MM.1S (cell line): ENCODE results near the gene SPECC1.

Experiments used
- DNase-seq: peaks from one replicate; pipeline ENCODE4 v3.0.0-alpha.2; 2015
- H2AFZ ChIP-seq: fragments of 300-600 bp; sonication (generic); 2 replicates; pipeline ENCODE4 v1.6.0; 2016; ENCODE audit warnings: antibody characterized with exemption, low read length
- H3F3A ChIP-seq: fragments of 300-600 bp; sonication (generic); 2 replicates; pipeline ENCODE4 v1.6.1; 2016; ENCODE audit warnings: mild to moderate bottlenecking, antibody characterized with exemption, low read length, moderate library complexity, mixed read lengths; ENCODE audit not compliant: insufficient read depth
- H3K27ac ChIP-seq: fragments of 300-600 bp; sonication (generic); 2 replicates; pipeline ENCODE4 v1.5.1; 2016; ENCODE audit warnings: mild to moderate bottlenecking, low read length
- H3K27me3 ChIP-seq: fragments of 300-600 bp; sonication (generic); replicated peaks from 2 replicates; pipeline ENCODE4 v1.6.0; 2016; ENCODE audit warnings: low read length; ENCODE audit not compliant: insufficient read depth
- H3K36me3 ChIP-seq: fragments of 300-600 bp; sonication (generic); replicated peaks from 2 replicates; pipeline ENCODE4 v1.6.1; 2016; ENCODE audit warnings: mild to moderate bottlenecking, low read length, mixed read lengths; ENCODE audit not compliant: insufficient read depth
- H3K4me1 ChIP-seq: fragments of 300-600 bp; sonication (generic); 2 replicates; pipeline ENCODE4 v1.6.1; 2016; ENCODE audit warnings: low read length, mixed read lengths
- H3K4me2 ChIP-seq: fragments of 300-600 bp; sonication (generic); 2 replicates; pipeline ENCODE4 v1.6.0; 2016; ENCODE audit warnings: low read depth, low read length
- H3K4me3 ChIP-seq: fragments of 300-600 bp; sonication (generic); 2 replicates; pipeline ENCODE4 v1.5.1; 2016; ENCODE audit warnings: low read length, mixed read lengths
- H3K79me2 ChIP-seq: fragments of 300-600 bp; sonication (generic); 2 replicates; pipeline ENCODE4 v1.6.1; 2016; ENCODE audit warnings: mixed run types, low read length, mixed read lengths
- H3K9ac ChIP-seq: fragments of 300-600 bp; sonication (generic); 2 replicates; pipeline ENCODE4 v1.6.1; 2016; ENCODE audit warnings: low read length, mixed read lengths
- H3K9me2 ChIP-seq: fragments of 300-600 bp; sonication (generic); replicated peaks from 2 replicates; pipeline ENCODE4 v1.6.1; 2016; ENCODE audit warnings: mild to moderate bottlenecking, low read length, mixed read lengths; ENCODE audit not compliant: insufficient read depth
- H3K9me3 ChIP-seq: fragments of 300-600 bp; sonication (generic); replicated peaks from 2 replicates; pipeline ENCODE4 v1.6.1; 2016; ENCODE audit warnings: mild to moderate bottlenecking, low read length, mixed read lengths; ENCODE audit not compliant: insufficient read depth
- H4K20me1 ChIP-seq: fragments of 300-600 bp; sonication (generic); 2 replicates; pipeline ENCODE4 v1.6.1; 2016; ENCODE audit warnings: mild to moderate bottlenecking, low read length, moderate library complexity, mixed read lengths; ENCODE audit not compliant: insufficient read depth
- EZH2 ChIP-seq: fragments of 300-600 bp; sonication (generic); optimal IDR thresholded peaks from 2 replicates; pipeline ENCODE3; 2017; ENCODE audit warnings: low read depth, mild to moderate bottlenecking, antibody characterized with exemption, low read length, mixed read lengths
- EZH2phosphoT487 ChIP-seq: fragments of 300-600 bp; sonication (generic); IDR thresholded peaks from 2 replicates; pipeline ENCODE4 v1.6.1; 2018; ENCODE audit warnings: antibody characterized with exemption, low read length
- TF ChIP-seq, protein P1 (sequence below): fragments of 300-600 bp; sonication (generic); IDR thresholded peaks from 2 replicates; pipeline ENCODE4 v1.5.1; 2016; ENCODE audit warnings: antibody characterized with exemption, low read length, mixed read lengths

The SPECC1 gene

DNA sequence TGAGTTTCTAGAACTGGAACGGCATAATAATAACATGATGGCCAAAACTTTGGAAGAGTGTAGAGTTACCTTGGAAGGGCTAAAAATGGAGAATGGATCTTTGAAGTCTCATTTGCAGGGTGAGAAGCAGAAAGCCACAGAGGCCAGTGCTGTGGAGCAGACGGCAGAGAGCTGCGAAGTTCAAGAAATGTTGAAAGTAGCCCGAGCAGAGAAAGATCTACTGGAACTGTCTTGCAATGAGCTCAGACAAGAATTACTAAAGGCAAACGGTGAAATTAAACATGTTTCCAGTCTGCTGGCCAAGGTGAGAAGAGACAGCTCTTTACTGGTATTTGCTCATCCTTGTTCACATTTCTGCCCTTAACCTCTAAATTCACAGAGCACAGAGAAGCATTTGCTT, 196.4 kb downstream of the SPECC1 start:
- Histone ChIP-seq H3K9ac (no peak overlapping the region), H3K36me3 (no peaks in the 10 kb centered on the region; the same call in 1 of the 2 replicates), H3K4me2 (no peak overlapping the region), H3K79me2 (peaks cover 9% of the 10 kb centered on the region; the same call in 1 of the 2 replicates), H3K4me1 (no peaks in the 10 kb centered on the region), H4K20me1 (no peaks in the 10 kb centered on the region), H3F3A (no peaks in the 10 kb centered on the region), H3K27ac (no peak overlapping the region), H3K27me3 (no peaks in the 10 kb centered on the region), H3K9me3 (no peaks in the 10 kb centered on the region), H3K4me3 (no peak overlapping the region), H3K9me2 (no peaks in the 10 kb centered on the region), H2AFZ (no peak overlapping the region)
- TF ChIP-seq EZH2, result no peak
- DNase-seq, result no peak

DNA sequence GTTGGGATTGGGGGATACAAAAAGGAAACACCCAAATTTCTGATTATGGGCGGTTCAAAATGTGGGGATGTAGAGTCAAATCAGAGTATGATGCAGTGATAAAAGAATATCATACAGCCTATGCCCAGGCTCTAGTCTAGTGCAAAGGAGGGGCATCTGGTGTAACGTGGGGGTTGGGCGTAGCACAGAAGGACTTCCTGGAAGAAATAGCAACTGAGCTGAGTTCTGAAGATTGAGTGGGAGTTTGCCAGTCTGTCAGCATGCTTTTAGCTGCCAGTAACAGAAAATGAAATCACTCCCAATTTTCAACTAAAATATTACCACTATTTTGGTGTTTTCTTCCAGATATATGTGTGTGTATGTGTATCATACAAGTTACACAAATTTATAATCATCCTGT, 196.9 kb downstream of the SPECC1 start:
- H3K4me2 ChIP-seq, result no peak overlapping the region
- H3K9me2 ChIP-seq, result no peaks in the 10 kb centered on the region
- peaks cover 5% of the 10 kb centered on the region; the same call in 1 of the 2 replicates for H3K79me2 ChIP-seq
- H3K4me3 ChIP-seq, result no peak overlapping the region
- no peaks in the 10 kb centered on the region; the same call in 1 of the 2 replicates for H3K36me3 ChIP-seq
- H3F3A ChIP-seq, result no peaks in the 10 kb centered on the region
- no peak overlapping the region for H3K27ac ChIP-seq
- no peaks in the 10 kb centered on the region for H3K27me3 ChIP-seq
- H3K9ac ChIP-seq, result no peak overlapping the region
- DNase-seq, result no peak
- TF ChIP-seq EZH2, result no peak
- no peak for TF ChIP-seq EZH2phosphoT487
- TF ChIP-seq, protein P1, sequence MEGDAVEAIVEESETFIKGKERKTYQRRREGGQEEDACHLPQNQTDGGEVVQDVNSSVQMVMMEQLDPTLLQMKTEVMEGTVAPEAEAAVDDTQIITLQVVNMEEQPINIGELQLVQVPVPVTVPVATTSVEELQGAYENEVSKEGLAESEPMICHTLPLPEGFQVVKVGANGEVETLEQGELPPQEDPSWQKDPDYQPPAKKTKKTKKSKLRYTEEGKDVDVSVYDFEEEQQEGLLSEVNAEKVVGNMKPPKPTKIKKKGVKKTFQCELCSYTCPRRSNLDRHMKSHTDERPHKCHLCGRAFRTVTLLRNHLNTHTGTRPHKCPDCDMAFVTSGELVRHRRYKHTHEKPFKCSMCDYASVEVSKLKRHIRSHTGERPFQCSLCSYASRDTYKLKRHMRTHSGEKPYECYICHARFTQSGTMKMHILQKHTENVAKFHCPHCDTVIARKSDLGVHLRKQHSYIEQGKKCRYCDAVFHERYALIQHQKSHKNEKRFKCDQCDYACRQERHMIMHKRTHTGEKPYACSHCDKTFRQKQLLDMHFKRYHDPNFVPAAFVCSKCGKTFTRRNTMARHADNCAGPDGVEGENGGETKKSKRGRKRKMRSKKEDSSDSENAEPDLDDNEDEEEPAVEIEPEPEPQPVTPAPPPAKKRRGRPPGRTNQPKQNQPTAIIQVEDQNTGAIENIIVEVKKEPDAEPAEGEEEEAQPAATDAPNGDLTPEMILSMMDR, result no peak
- H2AFZ ChIP-seq, result no peak overlapping the region
- H3K9me3 ChIP-seq, result no peaks in the 10 kb centered on the region
- H3K4me1 ChIP-seq, result no peaks in the 10 kb centered on the region
- no peaks in the 10 kb centered on the region for H4K20me1 ChIP-seq

DNA sequence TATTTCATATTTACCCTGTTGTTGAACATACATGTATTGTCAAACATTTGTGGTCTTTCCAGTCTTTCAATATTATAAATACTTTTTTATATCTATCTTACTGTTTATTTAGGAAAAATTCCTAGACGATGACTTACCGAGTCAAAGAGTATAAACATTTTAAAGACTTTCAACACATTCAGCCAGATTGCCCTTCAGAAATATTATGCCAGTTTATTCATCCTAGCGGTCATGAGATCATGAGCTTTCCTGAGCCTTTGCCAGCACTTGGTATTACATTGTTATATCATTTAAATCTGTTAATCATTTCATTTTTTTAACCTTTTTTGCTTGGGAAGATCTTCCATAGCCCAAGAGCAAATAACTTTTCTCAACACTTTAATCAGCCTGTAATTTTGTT, 197.4 kb downstream of the SPECC1 start:
- H2AFZ ChIP-seq, result no peak overlapping the region
- H3K9me3 ChIP-seq, result no peaks in the 10 kb centered on the region
- DNase-seq, result no peak
- no peaks in the 10 kb centered on the region for H3K4me1 ChIP-seq
- no peak overlapping the region for H3K4me2 ChIP-seq
- H3K4me3 ChIP-seq, result no peak overlapping the region
- H4K20me1 ChIP-seq, result no peaks in the 10 kb centered on the region
- TF ChIP-seq, protein P1, result no peak
- TF ChIP-seq EZH2, result no peak
- no peak for TF ChIP-seq EZH2phosphoT487
- no peaks in the 10 kb centered on the region for H3F3A ChIP-seq
- no peak overlapping the region for H3K27ac ChIP-seq
- H3K79me2 ChIP-seq, result peaks cover under 1% of the 10 kb centered on the region; the same call in 1 of the 2 replicates
- H3K27me3 ChIP-seq, result no peaks in the 10 kb centered on the region
- no peak overlapping the region for H3K9ac ChIP-seq
- H3K36me3 ChIP-seq, result no peaks in the 10 kb centered on the region; the same call in 1 of the 2 replicates
- H3K9me2 ChIP-seq, result no peaks in the 10 kb centered on the region

DNA sequence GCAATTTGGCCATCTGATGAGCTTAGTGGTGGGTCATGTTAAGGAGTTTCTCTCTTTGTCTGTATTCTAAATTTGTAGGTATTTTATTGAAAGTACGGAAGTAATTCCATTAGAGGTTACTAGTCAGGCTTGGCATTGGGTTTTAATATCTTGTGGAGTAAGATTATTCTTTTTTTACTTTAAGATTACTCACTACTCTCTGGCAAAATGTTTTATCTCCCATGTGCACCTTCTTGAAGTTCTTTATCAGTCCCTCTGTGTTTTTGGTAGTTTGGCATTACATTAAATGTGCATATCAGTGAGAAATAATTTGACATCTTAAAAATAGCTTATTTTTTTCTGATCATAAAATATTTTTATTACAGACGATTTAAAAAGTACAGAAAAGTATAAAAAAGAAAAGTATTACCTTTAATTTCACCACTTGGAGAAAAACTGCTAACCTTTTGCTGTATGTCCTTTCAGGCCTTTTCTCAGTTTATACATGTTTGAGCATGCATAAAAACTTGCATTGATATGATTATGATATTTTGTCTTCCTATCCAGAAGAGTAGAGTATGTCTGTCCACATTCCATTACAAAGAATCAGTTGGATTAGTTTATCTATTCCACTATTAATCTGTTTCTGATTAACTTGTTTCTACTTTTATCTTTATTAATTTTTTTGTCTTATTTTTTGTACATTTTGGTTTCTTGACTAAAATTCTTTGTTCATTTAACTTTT, 198.3 kb downstream of the SPECC1 start:
- H3K27ac ChIP-seq, result no peak overlapping the region
- no peaks in the 10 kb centered on the region for H3K79me2 ChIP-seq
- H4K20me1 ChIP-seq, result no peaks in the 10 kb centered on the region
- H3K4me1 ChIP-seq, result no peaks in the 10 kb centered on the region
- H3K9me3 ChIP-seq, result no peaks in the 10 kb centered on the region
- H3K27me3 ChIP-seq, result no peaks in the 10 kb centered on the region
- H3K9ac ChIP-seq, result no peak overlapping the region
- no peaks in the 10 kb centered on the region for H3F3A ChIP-seq
- H3K4me2 ChIP-seq, result no peak overlapping the region
- no peaks in the 10 kb centered on the region for H3K9me2 ChIP-seq
- no peak overlapping the region for H2AFZ ChIP-seq
- DNase-seq, result no peak
- TF ChIP-seq EZH2 (no peak), EZH2phosphoT487 (no peak)
- TF ChIP-seq, protein P1, result no peak
- H3K4me3 ChIP-seq, result no peak overlapping the region
- no peaks in the 10 kb centered on the region; the same call in 1 of the 2 replicates for H3K36me3 ChIP-seq
